HG02938 (cell line): ENCODE measurements around the gene VEGFA.
"Not testable (repeated sequence)": the region's sequence is repeated elsewhere in the genome, so short reads cannot be mapped to it uniquely, and the experiment has no call there.

Experiments
- ATAC-seq: cut with Tn5 transposase; IDR thresholded peaks from one replicate; pipeline ENCODE4 v1.9.1; 2021; ENCODE audit warnings: mild to moderate bottlenecking, moderate library complexity; ENCODE audit not compliant: unreplicated experiment

The VEGFA gene

DNA sequence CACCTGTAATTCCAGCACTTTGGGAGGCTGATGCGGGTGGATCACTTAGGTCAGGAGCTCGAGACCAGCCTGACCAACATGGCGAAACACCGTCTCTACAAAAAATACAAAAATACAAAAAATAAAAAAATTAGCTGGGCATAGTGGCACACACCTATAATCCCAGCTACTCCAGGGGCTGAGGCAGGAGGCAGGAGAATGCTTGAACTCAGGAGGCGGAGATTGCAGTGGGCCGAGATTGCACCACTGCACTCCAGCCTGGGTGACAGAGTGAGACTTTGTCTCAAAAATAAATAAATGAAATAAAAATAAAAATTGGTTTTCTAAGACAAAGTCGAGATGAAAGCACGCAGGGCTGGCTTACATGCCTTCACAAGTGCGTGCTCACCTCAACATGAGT, 49.0 kb downstream of the VEGFA start:
- ATAC-seq: not testable (repeated sequence)

- no peak for ATAC-seq
Observed at GRCh38 chr6:43819958-43820357, 49.9 kb downstream of the VEGFA start.

- no peak for ATAC-seq
Observed at GRCh38 chr6:43820486-43820885, 50.5 kb downstream of the VEGFA start.

DNA sequence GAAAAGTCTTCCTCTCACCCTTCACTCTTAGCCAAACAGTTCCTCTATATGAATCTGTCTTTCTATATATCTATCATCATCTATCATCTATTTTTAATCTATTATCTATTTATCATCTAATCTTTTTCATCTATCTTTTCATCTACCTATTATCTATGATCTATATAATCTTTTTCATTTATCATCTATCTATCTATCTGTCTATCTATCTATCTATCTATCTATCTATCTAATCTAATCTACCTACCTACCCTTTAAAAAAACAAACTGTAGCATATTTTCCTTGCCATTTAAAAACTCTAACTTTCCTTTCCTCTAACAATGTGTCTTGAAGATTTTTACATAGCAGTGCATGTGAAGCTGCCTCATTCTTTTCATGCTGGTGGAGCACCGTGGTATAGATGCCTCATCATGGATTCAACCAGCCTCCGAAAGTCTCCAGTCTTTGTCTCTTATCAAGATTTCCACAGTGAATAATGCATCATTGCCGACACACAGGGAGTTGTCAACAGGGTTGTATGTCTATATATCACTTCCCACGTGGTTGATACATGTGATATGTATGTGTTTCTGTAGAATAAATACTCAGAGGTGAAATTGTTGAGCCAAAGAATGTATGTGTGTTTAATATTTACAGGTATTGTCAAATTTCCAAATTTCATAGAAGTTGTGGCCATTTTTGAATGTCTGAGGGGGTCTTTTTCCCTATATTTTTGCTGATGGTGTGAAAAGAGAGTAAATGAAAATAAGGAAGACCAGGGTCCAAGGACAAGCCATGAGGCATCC, 51.3 kb downstream of the VEGFA start:
- no peak for ATAC-seq

GRCh38 chr6:43823390-43823789, 53.4 kb downstream of the VEGFA start:
- no peak for ATAC-seq

DNA sequence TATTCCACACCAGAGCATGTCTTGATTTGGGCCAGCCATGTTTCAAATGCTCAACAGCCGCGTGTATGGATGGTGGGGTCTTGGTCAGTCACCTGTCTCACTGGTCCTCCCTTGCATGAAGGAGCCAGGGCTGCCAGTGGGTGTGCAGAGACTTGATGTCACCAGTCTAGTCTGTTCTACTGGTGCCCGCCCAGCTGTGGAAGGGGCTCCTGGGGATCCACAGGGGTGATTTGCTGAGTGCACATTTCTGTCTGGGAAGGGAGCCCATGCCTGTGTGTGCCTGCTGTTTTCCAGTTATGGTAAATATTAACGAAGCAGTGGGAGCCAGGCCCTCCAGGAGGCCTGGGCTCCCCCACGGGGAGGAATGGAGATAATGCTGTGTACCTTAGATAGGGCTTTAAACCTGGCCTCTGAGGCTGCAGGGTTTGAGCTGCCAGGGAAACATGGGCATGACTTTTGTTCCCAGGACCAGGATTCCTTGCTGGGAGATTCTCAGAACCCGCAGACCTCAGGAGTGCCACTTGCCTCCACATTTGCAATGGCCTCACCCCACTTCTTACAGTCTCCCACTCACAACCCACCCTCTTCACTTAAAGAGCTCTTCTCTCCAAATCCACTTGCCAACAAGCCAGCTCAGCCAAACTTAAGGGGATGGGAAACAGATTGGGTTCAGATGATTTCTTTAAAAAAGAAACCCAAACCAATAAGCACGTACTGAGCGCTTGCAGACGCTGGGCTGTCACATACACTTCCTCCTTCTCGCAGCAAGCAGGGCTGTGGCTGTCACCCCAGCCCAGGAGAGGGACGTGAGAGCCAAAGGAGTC, 54.1 kb downstream of the VEGFA start:
- ATAC-seq: no peak

DNA sequence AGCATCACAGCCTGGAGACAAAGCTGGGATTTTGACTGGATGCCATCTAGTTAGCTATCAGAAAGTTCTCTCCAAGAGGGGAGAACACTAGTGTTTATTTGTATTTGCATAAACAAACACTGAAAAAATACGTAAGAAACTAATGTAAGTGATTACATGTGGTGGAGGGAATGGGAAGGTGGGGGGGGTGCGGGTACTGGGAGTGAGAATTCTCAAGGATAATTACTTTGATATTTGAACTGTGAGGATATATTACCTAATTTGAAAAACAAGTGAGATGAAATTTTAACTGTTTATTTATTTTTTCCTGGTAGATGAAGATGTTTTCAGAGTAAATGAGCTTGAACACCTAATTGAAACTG, 54.7 kb downstream of the VEGFA start:
- no peak for ATAC-seq

- no peak for ATAC-seq
Observed at GRCh38 chr6:43825187-43826115, 55.4 kb downstream of the VEGFA start.

DNA sequence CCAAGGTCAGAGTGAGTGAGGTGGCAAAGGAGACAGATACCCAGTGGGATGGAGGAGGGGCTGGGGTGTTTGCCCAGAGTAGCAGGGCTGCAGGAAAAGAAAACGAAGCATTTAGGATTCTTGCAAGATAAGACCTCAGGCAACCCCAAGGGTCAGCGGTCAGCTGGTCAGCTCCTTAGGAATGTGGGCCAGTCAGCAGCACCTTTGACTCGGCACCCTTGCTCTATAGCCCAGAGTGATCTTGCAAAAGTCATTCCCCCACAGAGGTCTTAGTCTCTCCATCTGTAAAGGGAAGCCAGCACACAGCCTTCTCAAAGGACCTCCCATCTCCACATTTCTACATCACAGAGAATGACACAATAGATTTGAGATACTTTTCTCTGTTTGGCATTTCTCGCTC, 56.7 kb downstream of the VEGFA start:
- no peak for ATAC-seq

GRCh38 chr6:43827898-43828297, 57.9 kb downstream of the VEGFA start:
- ATAC-seq: no peak

- ATAC-seq: no peak
Observed at GRCh38 chr6:43828711-43829110, 58.7 kb downstream of the VEGFA start.

GRCh38 chr6:43829470-43829869, 59.5 kb downstream of the VEGFA start:
- ATAC-seq: no peak

GRCh38 chr6:43830775-43831174, 60.8 kb downstream of the VEGFA start:
- ATAC-seq: no peak

GRCh38 chr6:43831191-43831590, 61.2 kb downstream of the VEGFA start:
- no peak for ATAC-seq

DNA sequence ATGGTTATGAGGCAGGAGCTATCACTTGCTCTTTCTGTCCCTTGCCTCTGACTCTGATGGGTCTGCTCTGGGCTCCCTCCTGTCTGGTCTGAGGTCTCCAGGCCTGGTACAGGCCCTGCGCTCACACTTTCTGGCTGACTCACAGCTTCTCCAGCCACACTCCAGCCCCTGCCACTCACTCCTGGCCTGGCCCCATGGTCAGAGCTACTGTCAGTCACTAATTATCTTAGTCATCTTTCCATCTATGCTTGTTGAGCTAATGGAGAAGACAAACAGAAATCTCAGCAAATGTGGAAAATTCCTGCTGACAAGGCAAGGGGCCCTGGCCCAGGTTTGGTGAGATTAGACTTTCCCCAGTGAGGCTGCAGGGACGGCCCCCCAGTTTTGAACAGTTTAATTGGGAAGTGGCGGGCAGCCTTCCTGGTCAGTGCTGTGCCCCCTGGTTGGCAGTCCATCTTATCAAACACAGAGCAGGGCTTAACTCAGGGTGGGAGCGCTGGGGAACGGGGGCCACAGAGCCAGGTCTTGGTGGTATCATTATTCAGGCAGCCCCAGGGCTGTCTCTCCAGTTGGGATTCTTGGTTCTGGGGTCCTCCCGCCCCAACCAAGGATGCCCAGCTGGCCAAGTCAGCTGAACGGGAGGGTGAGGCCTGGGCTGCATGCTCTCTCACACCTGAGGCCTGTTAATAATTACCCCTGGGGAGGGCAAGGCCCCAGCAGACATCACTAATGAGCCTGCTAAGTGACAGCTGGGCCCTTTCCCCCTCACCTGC, 63.4 kb downstream of the VEGFA start:
- no peak for ATAC-seq

- no peak for ATAC-seq
Observed at GRCh38 chr6:43833996-43834390, 64.0 kb downstream of the VEGFA start.

- ATAC-seq: no peak
Observed at GRCh38 chr6:43834528-43835155, 64.6 kb downstream of the VEGFA start.

DNA sequence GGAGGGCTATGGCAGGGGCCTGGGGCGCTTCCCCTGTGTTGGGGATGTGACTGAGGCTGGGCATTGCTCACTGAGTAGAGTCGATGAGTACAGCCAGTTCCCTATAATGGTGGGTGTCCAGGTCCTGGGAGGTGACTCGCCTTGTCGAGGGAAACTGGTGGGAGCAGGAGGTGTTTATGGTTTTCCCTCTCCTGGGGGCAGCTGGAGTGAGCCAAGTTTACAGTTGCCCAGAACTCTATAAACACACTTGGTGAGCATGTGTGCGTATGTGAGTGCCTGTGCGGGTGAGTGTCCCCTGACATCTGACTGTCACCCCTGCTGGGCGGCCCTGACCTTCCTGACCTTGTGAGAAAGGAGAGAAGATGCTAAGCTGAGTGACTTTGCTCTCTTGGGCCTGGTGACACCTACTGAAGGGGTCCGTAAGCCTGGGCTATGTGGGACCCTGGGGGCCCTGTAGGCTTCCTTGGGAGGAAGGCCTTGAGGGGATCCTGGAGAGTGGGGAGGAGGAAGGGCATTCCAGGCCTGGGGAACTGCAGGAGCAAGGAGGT, 65.9 kb downstream of the VEGFA start:
- no peak for ATAC-seq
